WTC11 (cell line): ENCODE data around the gene HSDL2.

Source experiments
- NR2C2 ChIP-seq: sonication (generic); formaldehyde crosslinking; IDR thresholded peaks from 2 replicates; pipeline ENCODE4 v1.8.0; 2022; ENCODE audit warnings: mild to moderate bottlenecking, missing genetic modification reagents
- TCF7 ChIP-seq: sonication (generic); formaldehyde crosslinking; IDR thresholded peaks from 2 replicates; pipeline ENCODE4 v1.8.0; 2022; ENCODE audit warnings: mild to moderate bottlenecking, low read depth, missing genetic modification reagents, moderate library complexity
- ZNF219 ChIP-seq: sonication (generic); formaldehyde crosslinking; IDR thresholded peaks from 2 replicates; pipeline ENCODE4 v1.8.0; 2023; ENCODE audit warnings: missing genetic modification reagents, mild to moderate bottlenecking, borderline replicate concordance

- no peak for TF ChIP-seq NR2C2 (CRISPR knock-in tag)
- no peak for TF ChIP-seq ZNF219 (CRISPR knock-in tag)
- no peak for TF ChIP-seq TCF7 (CRISPR knock-in tag)
Measured at GRCh38 chr9:112333639-112334431, 46.1 kb upstream of the HSDL2 start.
